ENCODE data around the gene VPS35L.

Gene VPS35L

DNA sequence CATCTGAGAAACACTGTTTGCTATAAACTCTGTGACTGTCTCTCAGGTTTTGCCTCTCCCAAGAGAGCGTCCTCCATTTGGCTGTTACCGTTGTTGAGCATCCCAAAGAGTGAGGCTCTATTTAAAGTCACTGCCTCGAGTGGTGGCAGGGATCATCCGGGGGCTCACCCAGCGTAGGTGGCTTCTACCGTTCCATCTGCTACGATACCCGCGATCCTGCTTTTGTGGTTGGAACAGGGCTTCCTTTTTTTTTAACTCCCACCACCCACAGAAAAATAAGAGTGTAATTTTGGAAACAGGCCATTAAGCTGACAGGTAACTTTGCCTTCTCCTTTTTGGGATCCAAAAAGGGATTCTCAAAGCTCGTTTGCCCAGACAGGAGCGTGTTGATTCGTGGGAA, 126.1 kb downstream of the VPS35L start:
- DNase-seq (ENCODE audit: extremely low read depth, insufficient read length) = no peak
- no peak overlapping the region for H3K4me3 ChIP-seq (replicated peaks; ENCODE audit: low read depth, low read length)
- TF ChIP-seq, protein P1, sequence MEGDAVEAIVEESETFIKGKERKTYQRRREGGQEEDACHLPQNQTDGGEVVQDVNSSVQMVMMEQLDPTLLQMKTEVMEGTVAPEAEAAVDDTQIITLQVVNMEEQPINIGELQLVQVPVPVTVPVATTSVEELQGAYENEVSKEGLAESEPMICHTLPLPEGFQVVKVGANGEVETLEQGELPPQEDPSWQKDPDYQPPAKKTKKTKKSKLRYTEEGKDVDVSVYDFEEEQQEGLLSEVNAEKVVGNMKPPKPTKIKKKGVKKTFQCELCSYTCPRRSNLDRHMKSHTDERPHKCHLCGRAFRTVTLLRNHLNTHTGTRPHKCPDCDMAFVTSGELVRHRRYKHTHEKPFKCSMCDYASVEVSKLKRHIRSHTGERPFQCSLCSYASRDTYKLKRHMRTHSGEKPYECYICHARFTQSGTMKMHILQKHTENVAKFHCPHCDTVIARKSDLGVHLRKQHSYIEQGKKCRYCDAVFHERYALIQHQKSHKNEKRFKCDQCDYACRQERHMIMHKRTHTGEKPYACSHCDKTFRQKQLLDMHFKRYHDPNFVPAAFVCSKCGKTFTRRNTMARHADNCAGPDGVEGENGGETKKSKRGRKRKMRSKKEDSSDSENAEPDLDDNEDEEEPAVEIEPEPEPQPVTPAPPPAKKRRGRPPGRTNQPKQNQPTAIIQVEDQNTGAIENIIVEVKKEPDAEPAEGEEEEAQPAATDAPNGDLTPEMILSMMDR (IDR thresholded peaks at IDR 0.05; ENCODE audit: insufficient read depth, low read length, poor library complexity, severe bottlenecking) = no peak
- H3K27me3 ChIP-seq (replicated peaks; ENCODE audit: control insufficient read depth, insufficient read depth, low read length) = no peaks in the 10 kb centered on the region
- H3K36me3 ChIP-seq (ENCODE audit: control insufficient read depth, insufficient read depth, low read length) = peaks cover 13% of the 10 kb centered on the region

DNA sequence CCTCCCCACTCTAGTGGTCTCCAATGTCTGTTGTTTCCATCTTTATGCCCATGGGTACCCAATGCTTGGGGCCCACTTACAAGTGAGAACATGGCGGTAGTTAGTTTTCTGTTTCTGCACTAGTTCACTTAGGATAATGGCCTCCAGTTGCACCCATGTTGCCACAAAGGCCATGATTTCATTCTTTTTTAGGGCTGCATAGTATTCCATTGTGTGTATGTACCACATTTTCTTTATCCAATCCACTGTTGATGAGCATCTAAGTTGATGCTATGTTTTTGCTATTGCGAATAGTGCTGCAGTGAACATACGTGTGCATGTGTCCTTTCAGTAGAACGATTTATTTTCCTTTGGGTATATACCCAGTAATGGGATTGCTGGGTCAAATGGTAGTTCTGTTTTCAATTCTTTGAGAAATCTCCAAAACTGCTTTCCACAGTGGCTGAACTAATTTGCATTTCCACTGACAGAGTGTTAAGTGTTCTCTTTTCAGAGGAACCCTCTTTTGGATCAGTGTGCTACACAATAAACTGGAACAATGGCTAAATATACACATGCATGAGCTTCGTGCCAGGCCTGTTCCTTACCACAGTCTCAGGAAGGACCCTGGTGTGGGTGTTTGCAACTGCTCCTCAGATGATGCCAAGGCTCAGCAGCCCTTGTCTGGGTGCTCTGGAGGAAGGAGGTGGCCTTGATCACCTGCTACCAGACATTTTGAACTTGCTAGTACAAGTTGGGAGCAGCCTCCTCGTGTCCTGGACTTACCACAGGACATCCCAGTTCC, 128.1 kb downstream of the VPS35L start:
- no peak for DNase-seq (ENCODE audit: extremely low read depth, insufficient read length)
- peaks cover 16% of the 10 kb centered on the region for H3K36me3 ChIP-seq (ENCODE audit: control insufficient read depth, insufficient read depth, low read length)
- TF ChIP-seq, protein P1 (IDR thresholded peaks at IDR 0.05; ENCODE audit: insufficient read depth, low read length, poor library complexity, severe bottlenecking) = no peak
- H3K4me3 ChIP-seq (replicated peaks; ENCODE audit: low read depth, low read length) = no peak overlapping the region
- H3K27me3 ChIP-seq (replicated peaks; ENCODE audit: control insufficient read depth, insufficient read depth, low read length) = no peaks in the 10 kb centered on the region

DNA sequence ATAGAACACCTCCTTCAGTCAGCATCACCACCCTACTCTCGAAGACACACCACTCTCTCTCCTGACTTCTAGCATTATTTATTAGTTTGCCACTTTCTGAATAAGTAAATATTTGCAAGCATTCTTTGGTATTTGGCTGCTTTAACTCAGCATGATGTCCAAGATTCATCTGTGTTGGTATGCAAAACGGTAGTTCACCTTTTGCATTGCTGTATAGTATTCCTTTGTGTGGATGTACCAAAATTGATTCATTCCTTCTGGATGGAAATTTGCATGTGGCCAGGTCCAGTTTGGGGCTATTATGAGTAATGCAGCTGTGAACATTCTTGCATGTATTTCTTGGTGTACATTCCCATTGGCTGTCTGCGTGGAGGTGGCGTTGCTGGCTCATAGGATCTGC, 129.7 kb downstream of the VPS35L start:
- peaks cover 16% of the 10 kb centered on the region for H3K36me3 ChIP-seq (ENCODE audit: control insufficient read depth, insufficient read depth, low read length)
- TF ChIP-seq, protein P1 (IDR thresholded peaks at IDR 0.05; ENCODE audit: insufficient read depth, low read length, poor library complexity, severe bottlenecking) = no peak
- DNase-seq (ENCODE audit: extremely low read depth, insufficient read length) = no peak
- no peaks in the 10 kb centered on the region for H3K27me3 ChIP-seq (replicated peaks; ENCODE audit: control insufficient read depth, insufficient read depth, low read length)
- H3K4me3 ChIP-seq (replicated peaks; ENCODE audit: low read depth, low read length) = no peak overlapping the region

DNA sequence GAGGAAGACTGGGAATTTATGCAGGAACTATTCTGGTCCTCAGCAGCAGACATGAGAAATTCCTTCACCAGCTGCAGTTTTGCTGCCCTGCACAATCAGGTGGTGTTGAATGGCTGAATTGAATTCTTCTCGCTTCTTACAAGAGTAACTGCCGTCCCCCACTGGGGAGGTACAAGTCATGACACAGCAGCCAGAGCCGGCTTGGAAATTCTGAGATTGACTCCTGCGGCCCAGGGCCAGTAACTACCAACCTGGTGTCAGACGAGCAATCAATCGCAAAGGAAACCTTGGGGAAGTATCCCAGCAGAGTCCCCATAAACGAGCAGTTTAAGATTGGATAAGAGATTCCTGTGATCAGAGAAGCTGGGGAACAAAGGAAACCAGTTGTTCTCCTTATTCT, 131.8 kb downstream of the VPS35L start:
- DNase-seq (ENCODE audit: extremely low read depth, insufficient read length) = no peak

DNA sequence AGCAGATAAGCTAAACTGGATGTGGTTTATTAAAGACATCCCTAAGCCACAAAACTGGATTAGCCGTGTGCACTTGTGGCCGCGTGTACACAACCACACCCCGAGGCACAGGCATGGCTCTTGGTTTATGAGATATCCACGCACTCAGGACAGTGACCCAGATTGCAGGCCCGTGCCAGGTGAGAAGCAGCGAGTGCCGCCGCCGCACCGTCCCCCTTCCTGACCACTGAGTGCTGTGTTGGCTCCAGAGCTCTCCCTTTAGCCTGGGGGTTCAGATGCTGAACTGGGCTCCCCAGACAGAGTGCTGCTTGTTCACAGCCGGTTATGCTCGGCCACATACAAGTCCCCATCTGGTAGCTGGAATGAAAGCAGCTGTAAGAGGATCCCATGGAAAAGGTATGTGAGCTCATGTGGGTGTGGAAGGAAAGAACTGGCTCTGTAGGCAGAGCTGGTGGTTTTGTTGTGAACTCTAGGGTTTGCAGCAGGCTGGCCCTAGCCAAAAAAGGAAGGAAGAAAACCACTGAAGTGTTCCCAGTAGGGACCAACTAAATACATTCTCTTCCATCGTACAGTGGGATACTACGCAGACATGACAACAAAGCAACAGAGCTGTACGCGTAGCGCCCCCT, 133.0 kb downstream of the VPS35L start:
- no peak overlapping the region for H3K4me3 ChIP-seq (replicated peaks; ENCODE audit: low read depth, low read length)
- H3K36me3 ChIP-seq (ENCODE audit: control insufficient read depth, insufficient read depth, low read length) = peaks cover 17% of the 10 kb centered on the region
- TF ChIP-seq, protein P1 (IDR thresholded peaks at IDR 0.05; ENCODE audit: insufficient read depth, low read length, poor library complexity, severe bottlenecking) = no peak
- H3K27me3 ChIP-seq (replicated peaks; ENCODE audit: control insufficient read depth, insufficient read depth, low read length) = no peaks in the 10 kb centered on the region
- no peak for DNase-seq (ENCODE audit: extremely low read depth, insufficient read length)

More for the DNA sequence above, 131.8 kb downstream of the VPS35L start:
- H3K36me3 ChIP-seq (ENCODE audit: control insufficient read depth, insufficient read depth, low read length) = peaks cover 17% of the 10 kb centered on the region
- H3K4me3 ChIP-seq (replicated peaks; ENCODE audit: low read depth, low read length) = no peak overlapping the region
- no peaks in the 10 kb centered on the region for H3K27me3 ChIP-seq (replicated peaks; ENCODE audit: control insufficient read depth, insufficient read depth, low read length)
- TF ChIP-seq, protein P1 (IDR thresholded peaks at IDR 0.05; ENCODE audit: insufficient read depth, low read length, poor library complexity, severe bottlenecking) = no peak
